SK-N-MC (cell line): ENCODE results near the gene USP44.

Experiments used
- EZH2 ChIP-seq: fragments of 200-600 bp; sonication (generic); IDR thresholded peaks from one replicate; pipeline ENCODE4 v1.6.1; 2017; ENCODE audit warnings: antibody characterized with exemption
- FOXP2 ChIP-seq: optimal IDR thresholded peaks from 2 replicates; pipeline ENCODE3; 2011; ENCODE audit warnings: mild to moderate bottlenecking, moderate library complexity; ENCODE audit not compliant: insufficient read depth; ENCODE audit errors: extremely low read length, control extremely low read depth
- POLR2AphosphoS5 ChIP-seq: IDR thresholded peaks from 2 replicates; pipeline ENCODE4 v1.6.1; 2012; ENCODE audit warnings: mild to moderate bottlenecking, low read depth, low read length, borderline replicate concordance

DNA sequence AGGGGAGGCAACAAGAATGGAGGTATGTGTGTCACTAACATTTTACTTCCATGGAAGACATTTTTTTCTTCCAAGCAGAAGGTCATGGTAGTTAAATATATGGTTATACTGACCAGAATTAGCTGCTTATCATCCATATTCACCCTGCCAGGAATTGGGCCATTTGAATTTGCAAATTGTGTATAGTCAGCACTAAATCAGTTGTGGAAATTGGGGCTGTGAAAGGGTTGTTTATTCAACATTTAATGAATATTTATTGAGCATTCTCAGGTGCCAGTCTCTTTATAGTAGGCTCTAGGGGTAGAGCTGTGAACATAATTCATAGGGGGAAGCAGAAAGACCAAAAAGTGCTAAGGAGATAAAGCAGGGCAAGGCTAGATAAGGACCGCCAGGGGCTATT, 39.3 kb downstream of the USP44 start:
- TF ChIP-seq POLR2AphosphoS5 (no peak), EZH2 (no peak), FOXP2 (no peak)
